ENCODE results near the gene THAP12. TPM values are rescaled to one million over a fixed set of nuclear protein-coding genes. Genes with fewer than 3 reads are reported as not detected.

THAP12 gene
- total RNA-seq, 4 donors from 2014 or later = 42.7 to 78.6 (median 45.5) TPM

DNA sequence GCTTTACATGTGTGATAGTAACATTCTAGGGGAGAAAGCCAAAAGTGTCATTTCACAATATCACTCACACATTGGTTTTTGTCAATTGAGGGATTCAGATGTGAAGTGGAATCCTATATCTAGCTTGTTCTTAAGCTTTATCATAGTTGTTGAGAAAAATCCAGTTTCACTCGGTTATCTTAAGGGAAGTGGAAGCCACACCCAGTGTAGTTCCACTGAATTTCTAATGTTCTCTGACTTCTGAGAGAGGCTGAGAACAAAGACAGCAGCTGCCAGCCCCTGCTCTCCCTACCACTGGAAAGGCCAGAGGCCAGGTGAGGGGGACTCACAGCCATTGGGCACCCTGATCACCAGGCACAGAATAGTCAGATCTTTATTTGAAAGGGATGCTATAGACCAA, 53.7 kb downstream of the THAP12 start:
- TF ChIP-seq, protein P1, sequence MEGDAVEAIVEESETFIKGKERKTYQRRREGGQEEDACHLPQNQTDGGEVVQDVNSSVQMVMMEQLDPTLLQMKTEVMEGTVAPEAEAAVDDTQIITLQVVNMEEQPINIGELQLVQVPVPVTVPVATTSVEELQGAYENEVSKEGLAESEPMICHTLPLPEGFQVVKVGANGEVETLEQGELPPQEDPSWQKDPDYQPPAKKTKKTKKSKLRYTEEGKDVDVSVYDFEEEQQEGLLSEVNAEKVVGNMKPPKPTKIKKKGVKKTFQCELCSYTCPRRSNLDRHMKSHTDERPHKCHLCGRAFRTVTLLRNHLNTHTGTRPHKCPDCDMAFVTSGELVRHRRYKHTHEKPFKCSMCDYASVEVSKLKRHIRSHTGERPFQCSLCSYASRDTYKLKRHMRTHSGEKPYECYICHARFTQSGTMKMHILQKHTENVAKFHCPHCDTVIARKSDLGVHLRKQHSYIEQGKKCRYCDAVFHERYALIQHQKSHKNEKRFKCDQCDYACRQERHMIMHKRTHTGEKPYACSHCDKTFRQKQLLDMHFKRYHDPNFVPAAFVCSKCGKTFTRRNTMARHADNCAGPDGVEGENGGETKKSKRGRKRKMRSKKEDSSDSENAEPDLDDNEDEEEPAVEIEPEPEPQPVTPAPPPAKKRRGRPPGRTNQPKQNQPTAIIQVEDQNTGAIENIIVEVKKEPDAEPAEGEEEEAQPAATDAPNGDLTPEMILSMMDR (IDR thresholded peaks at IDR 0.05; ENCODE audit: low read depth) = no peak

DNA sequence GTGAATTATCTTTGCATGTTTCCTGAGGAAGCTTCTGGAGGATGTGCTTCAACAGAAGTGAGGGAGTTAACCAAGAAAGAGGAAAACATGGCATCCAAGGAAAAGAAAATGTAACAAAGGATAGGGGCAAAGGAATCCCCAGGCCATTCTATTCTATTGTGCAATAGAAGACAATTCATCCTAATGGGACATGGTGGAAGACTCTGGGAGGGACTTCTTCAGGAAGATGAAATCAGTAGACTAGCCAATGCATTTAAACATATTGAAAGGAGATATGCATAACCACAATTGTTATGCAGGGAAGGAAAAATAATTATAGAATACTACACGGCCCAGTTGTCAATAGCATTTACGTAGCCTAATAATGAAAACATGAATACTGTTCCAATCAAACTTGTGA, 55.7 kb downstream of the THAP12 start:
- TF ChIP-seq, protein P1 (IDR thresholded peaks at IDR 0.05; ENCODE audit: low read depth) = no peak

DNA sequence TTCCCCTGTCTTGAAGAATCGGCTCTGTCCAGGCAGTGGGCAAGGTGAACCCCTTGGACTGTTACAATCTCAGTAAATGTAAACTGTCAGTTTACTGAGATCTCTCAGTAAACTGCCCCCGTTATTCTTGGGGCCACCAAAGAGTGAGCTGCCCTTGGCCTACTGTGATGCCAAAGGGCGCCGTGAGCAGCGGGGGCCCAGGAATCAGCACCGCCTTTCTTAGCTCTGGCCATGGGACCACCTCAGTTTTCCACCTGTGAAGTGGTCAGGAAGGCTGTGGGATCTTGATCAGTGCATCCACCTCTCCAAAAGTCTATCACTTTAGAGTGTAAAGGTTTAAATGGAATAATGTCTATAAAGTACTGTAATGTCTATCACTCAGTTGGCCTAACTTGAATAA, 57.1 kb downstream of the THAP12 start:
- TF ChIP-seq, protein P1 (IDR thresholded peaks at IDR 0.05; ENCODE audit: low read depth) = no peak

DNA sequence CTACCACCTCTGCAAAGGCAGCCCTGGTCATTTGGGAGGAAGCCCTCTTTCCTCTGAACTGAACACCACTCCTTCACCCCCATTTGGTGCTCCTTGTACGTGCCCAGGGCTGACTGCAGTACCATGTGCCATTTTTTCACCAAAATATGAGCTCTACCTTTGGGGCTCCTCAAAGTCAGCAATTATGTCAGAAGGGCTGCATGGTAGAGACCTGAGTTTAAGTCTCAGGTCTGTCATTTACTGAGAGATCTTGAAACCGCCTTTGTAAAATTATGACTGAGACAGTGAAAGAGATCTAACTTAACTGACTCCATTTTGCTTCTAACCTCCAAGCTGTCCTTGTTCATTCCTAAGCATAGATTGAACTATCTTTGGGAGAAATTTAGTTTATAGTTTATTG, 58.0 kb downstream of the THAP12 start:
- TF ChIP-seq, protein P1 (IDR thresholded peaks at IDR 0.05; ENCODE audit: low read depth) = no peak

DNA sequence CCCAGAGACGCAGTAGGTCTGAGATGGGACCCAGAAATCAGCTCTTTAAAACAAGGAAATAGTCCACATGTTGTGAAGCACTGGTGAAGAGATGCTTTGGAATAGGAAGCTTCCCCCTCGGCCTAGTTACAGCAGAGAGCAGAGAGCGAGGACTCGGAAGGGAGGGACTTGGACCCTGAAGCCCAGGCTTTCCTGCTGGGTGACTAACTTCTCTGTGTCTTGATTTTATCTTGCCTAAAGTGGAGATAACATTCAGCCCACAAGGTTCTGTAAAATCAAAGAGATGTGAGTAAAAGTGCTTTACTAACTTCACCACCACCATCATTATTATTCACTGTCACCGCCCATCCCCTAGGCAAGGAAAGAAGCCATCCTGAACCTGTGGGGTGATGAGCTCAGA, 58.4 kb downstream of the THAP12 start:
- TF ChIP-seq, protein P1 (IDR thresholded peaks at IDR 0.05; ENCODE audit: low read depth) = no peak

DNA sequence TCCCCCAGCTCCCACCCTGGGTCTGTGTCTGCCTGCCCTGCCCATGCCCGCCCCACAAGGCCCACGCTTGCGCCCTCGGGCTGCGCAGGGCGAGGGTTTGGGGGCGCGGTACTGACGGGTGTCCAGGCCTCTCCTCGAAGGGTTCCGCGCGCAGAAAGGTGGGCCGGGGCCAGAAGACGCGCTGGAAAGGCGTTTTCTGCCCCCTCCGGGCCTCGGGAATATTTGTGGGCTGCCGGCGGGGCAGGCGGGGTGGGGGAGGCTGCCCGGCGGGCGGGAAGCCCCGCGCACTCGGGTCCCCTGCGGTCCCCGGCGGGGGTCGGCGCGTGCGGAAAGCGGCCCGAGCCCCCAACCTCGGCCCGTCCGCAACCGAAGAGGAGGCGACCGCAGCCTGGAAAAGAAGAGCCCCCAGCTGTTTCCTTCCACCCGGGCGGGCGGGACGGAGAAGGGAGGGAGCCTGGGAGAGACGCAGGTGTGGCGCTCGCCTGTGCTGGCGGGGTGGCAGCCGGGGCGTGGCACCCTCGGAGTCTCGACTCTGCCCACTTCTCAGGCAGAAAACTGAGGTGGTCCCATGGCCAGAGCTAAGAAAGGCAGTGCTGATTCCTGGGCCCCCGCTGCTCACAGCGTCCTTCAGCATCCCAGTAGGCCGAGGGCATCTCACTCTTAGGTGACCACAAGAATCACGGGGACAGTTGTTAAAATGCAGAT, 59.0 kb downstream of the THAP12 start:
- TF ChIP-seq, protein P1 (IDR thresholded peaks at IDR 0.05; ENCODE audit: low read depth) = no peak

DNA sequence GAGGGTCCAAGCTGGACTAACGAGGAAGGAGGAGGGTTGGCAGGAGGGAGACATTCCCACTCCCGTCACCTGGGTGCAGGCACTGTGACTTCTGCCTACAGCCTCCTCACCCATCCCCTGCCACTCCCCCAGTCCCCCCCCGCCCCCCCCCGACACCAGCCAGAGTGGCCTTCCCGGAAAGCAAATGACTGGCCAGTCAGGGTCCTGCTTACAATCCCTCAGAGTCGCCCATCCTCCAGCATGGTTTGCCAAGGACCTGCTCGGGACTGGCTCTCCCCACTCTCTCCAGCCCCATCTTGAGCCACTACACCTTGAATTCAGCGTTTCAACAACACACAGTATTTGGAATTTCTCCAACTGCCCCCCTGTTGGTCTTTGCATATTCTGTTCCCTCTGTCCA, 59.6 kb downstream of the THAP12 start:
- TF ChIP-seq, protein P1 (IDR thresholded peaks at IDR 0.05; ENCODE audit: low read depth) = no peak
